Measurements from ENCODE around the gene INHBC. TPM values are rescaled to one million over a fixed set of nuclear protein-coding genes. Genes with fewer than 3 reads are reported as not detected.

Gene INHBC
- total RNA-seq, 2 experiments from 2014 or later, result 0.36 TPM; not detected in 1

DNA sequence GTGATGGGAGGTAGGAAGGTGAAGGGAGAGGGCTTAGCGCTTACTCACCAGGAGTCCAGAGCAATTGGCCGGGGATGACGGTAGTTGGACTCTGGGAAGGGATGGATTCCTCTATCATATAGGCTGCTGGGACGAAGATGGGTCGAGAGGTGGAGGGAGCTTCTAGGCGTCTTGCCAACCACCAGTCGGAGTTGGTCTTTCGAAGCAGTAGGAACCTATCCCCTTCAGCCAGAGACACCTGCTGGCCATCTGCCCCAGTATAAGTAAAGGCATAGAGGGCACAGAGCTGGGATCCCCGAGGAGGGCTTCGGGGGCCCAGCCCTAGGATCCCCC is 44.4 kb downstream of the INHBC start:
- H3K4me3 ChIP-seq (ENCODE audit: low read depth, low read length, poor library complexity, severe bottlenecking), result peak overlapping the region; percentile 76
- H3K9me2 ChIP-seq (ENCODE audit: insufficient read depth, low read length), result no peaks in the 10 kb centered on the region
- peak overlapping the region; percentile 97 for H3K4me2 ChIP-seq (ENCODE audit: low read length)
- H3K36me3 ChIP-seq (ENCODE audit: insufficient read depth, low read length), result peaks cover 16% of the 10 kb centered on the region; the same call in 1 of the 2 replicates
- ChIA-PET POLR2A (interaction anchor here (0.7 to 1.7 kb wide), 3 partner anchors 14 to 24 kb away, joined by 4 to 10 read pairs (median 4); partner anchors contain the start of genes GLI1 and INHBE), CTCF (ENCODE audit: unreplicated experiment) (interaction anchor here (0.6 to 1.7 kb wide), 2 partner anchors 20 to 400 kb away, joined by 3 to 6 read pairs; no protein-coding TSS in a partner anchor)
- peak; percentile 49 for DNase-seq (ENCODE audit: low spot score)
- H3K9me3 ChIP-seq (ENCODE audit: low read length), result no peaks in the 10 kb centered on the region
- peak overlapping the region; percentile 91 for H3K27ac ChIP-seq (ENCODE audit: low read depth, low read length, poor library complexity, severe bottlenecking)
- no peaks in the 10 kb centered on the region for H4K20me1 ChIP-seq (ENCODE audit: insufficient read depth, low read length)
- H2AFZ ChIP-seq (ENCODE audit: low read length), result no peak overlapping the region; the same call in 1 of the 2 replicates
- intact Hi-C loops (cut with micrococcal nuclease; ENCODE audit: unreplicated experiment), result loop anchor here (1.0 to 5.0 kb wide), 2 partner anchors 20 to 263 kb away; partner anchors contain the start of gene GLI1
- no peak for TF ChIP-seq EZH2phosphoT487 (IDR thresholded peaks at IDR 0.05; ENCODE audit: borderline replicate concordance, low read depth, low read length)
- TF ChIP-seq, protein P1, sequence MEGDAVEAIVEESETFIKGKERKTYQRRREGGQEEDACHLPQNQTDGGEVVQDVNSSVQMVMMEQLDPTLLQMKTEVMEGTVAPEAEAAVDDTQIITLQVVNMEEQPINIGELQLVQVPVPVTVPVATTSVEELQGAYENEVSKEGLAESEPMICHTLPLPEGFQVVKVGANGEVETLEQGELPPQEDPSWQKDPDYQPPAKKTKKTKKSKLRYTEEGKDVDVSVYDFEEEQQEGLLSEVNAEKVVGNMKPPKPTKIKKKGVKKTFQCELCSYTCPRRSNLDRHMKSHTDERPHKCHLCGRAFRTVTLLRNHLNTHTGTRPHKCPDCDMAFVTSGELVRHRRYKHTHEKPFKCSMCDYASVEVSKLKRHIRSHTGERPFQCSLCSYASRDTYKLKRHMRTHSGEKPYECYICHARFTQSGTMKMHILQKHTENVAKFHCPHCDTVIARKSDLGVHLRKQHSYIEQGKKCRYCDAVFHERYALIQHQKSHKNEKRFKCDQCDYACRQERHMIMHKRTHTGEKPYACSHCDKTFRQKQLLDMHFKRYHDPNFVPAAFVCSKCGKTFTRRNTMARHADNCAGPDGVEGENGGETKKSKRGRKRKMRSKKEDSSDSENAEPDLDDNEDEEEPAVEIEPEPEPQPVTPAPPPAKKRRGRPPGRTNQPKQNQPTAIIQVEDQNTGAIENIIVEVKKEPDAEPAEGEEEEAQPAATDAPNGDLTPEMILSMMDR (conservative IDR thresholded peaks at IDR 0.05; ENCODE audit: low read length), result 0 out of 2 replicates have a peak, but pooled peaks have one; percentile 24
- peaks cover 68% of the 10 kb centered on the region for H3K4me1 ChIP-seq (ENCODE audit: insufficient read depth, low read length, poor library complexity, severe bottlenecking)
- no TSS peak for BruUV-seq (replicated peaks)
- H3K79me2 ChIP-seq (ENCODE audit: insufficient read depth, low read depth, low read length), result peaks cover 12% of the 10 kb centered on the region; the same call in 1 of the 2 replicates

DNA sequence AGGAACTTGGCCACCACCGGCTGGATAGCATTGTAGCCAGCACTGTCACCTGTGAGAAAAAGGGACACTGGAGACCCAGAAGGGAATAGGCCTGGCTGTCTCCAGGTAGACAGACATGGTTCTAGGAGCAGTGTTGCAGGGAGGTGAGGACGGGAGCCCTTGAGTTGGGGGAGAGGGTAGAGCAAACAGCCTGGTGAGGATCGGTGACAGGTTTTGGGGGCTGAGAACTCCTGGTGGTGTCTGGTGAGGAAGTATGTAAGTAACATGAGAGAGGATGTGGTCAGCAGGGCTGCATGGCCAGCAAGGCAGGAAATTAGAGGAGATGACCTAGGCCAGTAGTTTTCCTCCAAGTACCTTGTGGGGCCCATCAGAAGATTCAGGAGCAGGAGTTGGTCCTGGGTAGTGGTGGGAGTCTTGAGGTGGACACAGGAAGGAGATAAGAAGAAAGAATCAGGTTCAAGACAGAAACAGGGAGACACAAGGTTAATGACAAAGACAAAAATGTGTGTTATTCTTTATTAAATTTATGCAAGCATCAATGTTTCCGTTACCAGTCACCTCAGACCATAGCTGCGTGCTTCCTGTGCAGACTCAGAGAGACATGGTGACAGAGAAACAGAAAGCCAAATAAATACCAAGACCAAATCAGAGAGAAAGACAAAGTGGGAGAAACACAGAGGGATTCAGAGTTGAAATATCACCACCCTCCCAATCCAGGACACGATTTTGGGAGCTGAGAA is 45.0 kb downstream of the INHBC start, which contains the start of gene ARHGAP9:
Gene ARHGAP9 (minus strand): TSS at position 491 of the 740 bp plus-strand sequence. CDS start 460 bp downstream, at position 31.
- peak within 1 kb of the TSS; percentile 97 for H3K4me2 ChIP-seq (ENCODE audit: low read length)
- peaks cover 12% of the 10 kb centered on the region; the same call in 1 of the 2 replicates for H3K79me2 ChIP-seq (ENCODE audit: insufficient read depth, low read depth, low read length)
- H3K4me1 ChIP-seq (ENCODE audit: insufficient read depth, low read length, poor library complexity, severe bottlenecking), result peaks cover 68% of the 10 kb centered on the region
- H3K27ac ChIP-seq (ENCODE audit: low read depth, low read length, poor library complexity, severe bottlenecking), result peak within 1 kb of the TSS; percentile 91
- peak; percentile 79 for DNase-seq (ENCODE audit: low spot score)
- H3K9me2 ChIP-seq (ENCODE audit: insufficient read depth, low read length), result no peaks in the 10 kb centered on the region
- ChIA-PET POLR2A (interaction anchor here (0.8 to 1.7 kb wide), 7 partner anchors 8 to 41 kb away, joined by 3 to 10 read pairs (median 4); partner anchors contain the start of genes DDIT3, GLI1 and INHBE), CTCF (ENCODE audit: unreplicated experiment) (interaction anchor here (1.7 kb wide), 1 partner anchor 21 kb away, joined by 6 read pairs; no protein-coding TSS in a partner anchor)
- peaks cover 11% of the 10 kb centered on the region; the same call in 1 of the 2 replicates for H3K36me3 ChIP-seq (ENCODE audit: insufficient read depth, low read length)
- TF ChIP-seq, protein P1 (conservative IDR thresholded peaks at IDR 0.05; ENCODE audit: low read length), result no peak
- TF ChIP-seq EZH2phosphoT487 (IDR thresholded peaks at IDR 0.05; ENCODE audit: borderline replicate concordance, low read depth, low read length), result no peak
- H3K4me3 ChIP-seq (ENCODE audit: low read depth, low read length, poor library complexity, severe bottlenecking), result peak within 1 kb of the TSS; percentile 76
- no peaks in the 10 kb centered on the region for H4K20me1 ChIP-seq (ENCODE audit: insufficient read depth, low read length)
- intact Hi-C loops (cut with micrococcal nuclease; ENCODE audit: unreplicated experiment), result loop anchor here (1.0 to 5.0 kb wide), 2 partner anchors 20 to 263 kb away; partner anchors contain the start of gene GLI1
- H2AFZ ChIP-seq (ENCODE audit: low read length), result peak within 1 kb of the TSS; percentile 10; the same call in 1 of the 2 replicates
- BruUV-seq (replicated peaks), result TSS peak; percentile 73
- H3K9me3 ChIP-seq (ENCODE audit: low read length), result no peaks in the 10 kb centered on the region

Measured in OCI-LY7 (cell line).